Measurements from ENCODE around the gene THSD7A. TPM values are rescaled to one million over a fixed set of nuclear protein-coding genes. Genes with fewer than 3 reads are reported as not detected.

THSD7A gene
- polyA plus RNA-seq, 1 donor (not counting 4 experiments of a cell fraction or from before 2014, with no cell fraction given): not detected

DNA sequence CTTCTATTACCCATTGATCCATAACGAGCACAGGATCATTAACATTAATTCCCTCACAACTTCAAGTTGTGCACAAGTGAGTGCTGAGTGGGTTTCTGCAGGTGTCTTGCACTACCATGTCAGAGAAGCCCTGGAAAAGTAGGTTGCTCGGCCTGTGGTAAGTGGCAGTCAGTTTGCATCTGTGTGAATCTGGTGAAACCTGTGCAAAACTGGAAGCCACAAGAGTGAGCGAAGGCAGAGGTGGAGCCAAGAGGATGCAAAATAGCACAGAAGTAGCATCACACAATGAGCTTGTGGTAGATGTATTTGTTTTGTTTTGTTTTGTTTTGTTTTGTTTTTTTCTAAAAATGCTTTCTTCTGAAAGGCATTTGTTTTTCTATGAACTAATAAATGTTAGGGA lies 181.5 kb downstream of the THSD7A start:
- no peaks in the 10 kb centered on the region for H3K79me2 ChIP-seq (ENCODE audit: control insufficient read depth, insufficient read depth, low read length)
- H3K9me3 ChIP-seq (ENCODE audit: control insufficient read depth, low read depth, low read length): no peaks in the 10 kb centered on the region
- no peaks in the 10 kb centered on the region for H3K4me1 ChIP-seq (ENCODE audit: control insufficient read depth, extremely low read depth, insufficient read depth, low read length)
- H2AFZ ChIP-seq (ENCODE audit: control insufficient read depth, low read length): no peak overlapping the region
- H4K20me1 ChIP-seq (ENCODE audit: control insufficient read depth, extremely low read depth, insufficient read depth, low read length): no peaks in the 10 kb centered on the region
- H3K4me2 ChIP-seq (ENCODE audit: control insufficient read depth, extremely low read depth, insufficient read depth, low read depth, low read length): no peak overlapping the region
- dilution Hi-C loops (cut with MboI; ENCODE audit: extremely low pct_ligation_motif_present, low sequenced_read_pairs): no loop called here
- no peaks in the 10 kb centered on the region for H3K9me1 ChIP-seq (ENCODE audit: control insufficient read depth, extremely low read depth, insufficient read depth, low read length)
- no peaks in the 10 kb centered on the region for H3K36me3 ChIP-seq (ENCODE audit: control insufficient read depth in 2 of 2, extremely low read depth in 1 of 2, insufficient read depth in 2 of 2, low read length in 2 of 2)
- FAIRE-seq (no peak), DNase-seq (ENCODE audit: low read depth, low spot score) (no peak)
- TF ChIP-seq, protein P1, sequence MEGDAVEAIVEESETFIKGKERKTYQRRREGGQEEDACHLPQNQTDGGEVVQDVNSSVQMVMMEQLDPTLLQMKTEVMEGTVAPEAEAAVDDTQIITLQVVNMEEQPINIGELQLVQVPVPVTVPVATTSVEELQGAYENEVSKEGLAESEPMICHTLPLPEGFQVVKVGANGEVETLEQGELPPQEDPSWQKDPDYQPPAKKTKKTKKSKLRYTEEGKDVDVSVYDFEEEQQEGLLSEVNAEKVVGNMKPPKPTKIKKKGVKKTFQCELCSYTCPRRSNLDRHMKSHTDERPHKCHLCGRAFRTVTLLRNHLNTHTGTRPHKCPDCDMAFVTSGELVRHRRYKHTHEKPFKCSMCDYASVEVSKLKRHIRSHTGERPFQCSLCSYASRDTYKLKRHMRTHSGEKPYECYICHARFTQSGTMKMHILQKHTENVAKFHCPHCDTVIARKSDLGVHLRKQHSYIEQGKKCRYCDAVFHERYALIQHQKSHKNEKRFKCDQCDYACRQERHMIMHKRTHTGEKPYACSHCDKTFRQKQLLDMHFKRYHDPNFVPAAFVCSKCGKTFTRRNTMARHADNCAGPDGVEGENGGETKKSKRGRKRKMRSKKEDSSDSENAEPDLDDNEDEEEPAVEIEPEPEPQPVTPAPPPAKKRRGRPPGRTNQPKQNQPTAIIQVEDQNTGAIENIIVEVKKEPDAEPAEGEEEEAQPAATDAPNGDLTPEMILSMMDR (optimal IDR thresholded peaks at IDR 0.05 in 1 of 3, IDR thresholded peaks at IDR 0.05 in 1 of 3, conservative IDR thresholded peaks at IDR 0.05 in 1 of 3; ENCODE audit: extremely low read depth in 1 of 3, insufficient read depth in 2 of 3, low read length in 3 of 3): no peak
- no peak for TF ChIP-seq EZH2 (IDR thresholded peaks at IDR 0.05; ENCODE audit: low read length)
- no peak overlapping the region for H3K4me3 ChIP-seq (ENCODE audit: control insufficient read depth in 2 of 3, extremely low read depth in 1 of 3, insufficient read depth in 2 of 3, low read depth in 1 of 3, low read length in 3 of 3)
- no peak overlapping the region for H3K9ac ChIP-seq (ENCODE audit: control insufficient read depth, extremely low read depth, insufficient read depth, low read length)
- no peak overlapping the region for H3K27ac ChIP-seq (ENCODE audit: control insufficient read depth, insufficient read depth, low read length)
- no peaks in the 10 kb centered on the region for H3K27me3 ChIP-seq (ENCODE audit: control insufficient read depth, extremely low read depth, insufficient read depth, low read length)

- Histone ChIP-seq H4K20me1 (ENCODE audit: control insufficient read depth, extremely low read depth, insufficient read depth, low read length) (no peaks in the 10 kb centered on the region), H2AFZ (ENCODE audit: control insufficient read depth, low read length) (no peak overlapping the region), H3K27ac (ENCODE audit: control insufficient read depth, insufficient read depth, low read length) (no peak overlapping the region), H3K36me3 (ENCODE audit: control insufficient read depth in 2 of 2, extremely low read depth in 1 of 2, insufficient read depth in 2 of 2, low read length in 2 of 2) (no peaks in the 10 kb centered on the region), H3K79me2 (ENCODE audit: control insufficient read depth, insufficient read depth, low read length) (no peaks in the 10 kb centered on the region), H3K4me1 (ENCODE audit: control insufficient read depth, extremely low read depth, insufficient read depth, low read length) (no peaks in the 10 kb centered on the region), H3K9me3 (ENCODE audit: control insufficient read depth, low read depth, low read length) (no peaks in the 10 kb centered on the region), H3K9ac (ENCODE audit: control insufficient read depth, extremely low read depth, insufficient read depth, low read length) (no peak overlapping the region), H3K9me1 (ENCODE audit: control insufficient read depth, extremely low read depth, insufficient read depth, low read length) (no peaks in the 10 kb centered on the region), H3K27me3 (ENCODE audit: control insufficient read depth, extremely low read depth, insufficient read depth, low read length) (no peaks in the 10 kb centered on the region), H3K4me3 (ENCODE audit: control insufficient read depth in 2 of 3, extremely low read depth in 1 of 3, insufficient read depth in 2 of 3, low read depth in 1 of 3, low read length in 3 of 3) (no peak overlapping the region), H3K4me2 (ENCODE audit: control insufficient read depth, extremely low read depth, insufficient read depth, low read depth, low read length) (no peak overlapping the region)
- TF ChIP-seq, protein P1 (optimal IDR thresholded peaks at IDR 0.05 in 1 of 3, IDR thresholded peaks at IDR 0.05 in 1 of 3, conservative IDR thresholded peaks at IDR 0.05 in 1 of 3; ENCODE audit: extremely low read depth in 1 of 3, insufficient read depth in 2 of 3, low read length in 3 of 3): no peak
- no peak for TF ChIP-seq EZH2 (IDR thresholded peaks at IDR 0.05; ENCODE audit: low read length)
- dilution Hi-C loops (cut with MboI; ENCODE audit: extremely low pct_ligation_motif_present, low sequenced_read_pairs): no loop called here
- DNase-seq (ENCODE audit: low read depth, low spot score) (no peak), FAIRE-seq (no peak)
Measured at GRCh38 chr7:11650030-11650429, 182.0 kb downstream of the THSD7A start.

Data from keratinocyte (primary cell).